Epidermal melanocyte (primary cell): ENCODE data around the gene MAP3K15.
A peak's percentile ranks its signal among the peaks of the same experiment; 100 is the strongest.

Experiments used
- DNase-seq: peaks from one replicate; pipeline ENCODE4 v3.0.0; 2011; ENCODE audit warnings: low spot score; ENCODE audit not compliant: insufficient read length

Gene MAP3K15

DNA sequence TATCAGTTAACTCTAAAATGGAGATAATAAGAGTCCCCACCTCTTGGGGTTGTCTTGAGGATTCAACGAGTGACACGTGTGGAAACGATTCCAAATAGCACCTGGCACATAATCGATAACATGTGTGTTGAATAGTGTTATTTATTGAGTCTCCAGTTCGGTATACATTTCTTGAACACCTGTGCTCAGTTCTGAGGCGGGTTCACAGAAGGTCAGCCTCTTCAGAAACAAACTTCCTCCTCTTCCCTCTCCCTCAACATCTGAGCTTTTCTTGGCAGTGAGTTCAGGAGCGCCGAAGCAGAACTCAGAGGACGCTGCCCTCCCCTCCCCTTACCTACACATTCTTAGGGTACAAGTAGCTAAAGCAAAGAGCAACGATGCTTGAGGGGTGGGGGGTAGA is 170.6 kb downstream of the MAP3K15 start:
- no peak for DNase-seq

DNA sequence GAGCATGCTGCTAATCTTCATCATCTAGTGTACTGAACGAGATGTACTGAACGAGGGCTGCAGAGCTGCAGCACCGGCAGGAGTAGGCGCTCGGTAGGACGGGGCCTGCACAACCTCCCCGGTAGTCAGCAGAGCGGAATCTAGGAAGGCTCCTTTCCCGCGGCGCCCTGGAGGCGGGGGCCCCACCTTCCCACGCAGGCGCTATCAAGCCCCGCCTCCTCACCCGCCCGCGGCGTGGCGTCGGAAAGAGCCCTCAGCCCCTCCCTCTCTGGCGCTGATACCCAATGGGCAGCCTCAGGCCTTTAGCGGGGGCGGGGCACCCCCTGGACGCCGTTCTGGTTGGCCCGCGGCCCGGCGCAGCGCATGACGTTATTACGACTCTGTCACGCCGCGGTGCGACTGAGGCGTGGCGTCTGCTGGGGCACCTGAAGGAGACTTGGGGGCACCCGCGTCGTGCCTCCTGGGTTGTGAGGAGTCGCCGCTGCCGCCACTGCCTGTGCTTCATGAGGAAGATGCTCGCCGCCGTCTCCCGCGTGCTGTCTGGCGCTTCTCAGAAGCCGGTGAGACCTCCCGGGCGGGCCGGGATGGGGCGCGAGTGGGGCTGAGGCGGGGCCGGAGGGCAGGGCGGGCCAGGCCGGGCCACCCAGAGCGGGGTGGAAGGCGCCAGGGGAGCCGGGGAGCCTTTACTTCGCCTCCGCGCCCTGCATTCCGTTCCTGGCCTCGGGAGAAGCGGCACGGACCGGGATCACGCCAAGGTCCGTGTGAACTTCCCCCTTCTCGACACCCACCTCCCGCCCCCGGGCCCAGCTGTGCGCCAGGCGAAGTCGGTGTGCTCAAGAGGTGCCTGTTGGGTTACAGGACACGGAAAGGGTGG is 171.5 kb downstream of the MAP3K15 start, which contains the start of gene PDHA1:
PDHA1 (plus strand) TSS at position 393 of the 874 bp plus-strand sequence; CDS start at position 504, 111 bp downstream.
- peak; percentile 51 for DNase-seq

DNA sequence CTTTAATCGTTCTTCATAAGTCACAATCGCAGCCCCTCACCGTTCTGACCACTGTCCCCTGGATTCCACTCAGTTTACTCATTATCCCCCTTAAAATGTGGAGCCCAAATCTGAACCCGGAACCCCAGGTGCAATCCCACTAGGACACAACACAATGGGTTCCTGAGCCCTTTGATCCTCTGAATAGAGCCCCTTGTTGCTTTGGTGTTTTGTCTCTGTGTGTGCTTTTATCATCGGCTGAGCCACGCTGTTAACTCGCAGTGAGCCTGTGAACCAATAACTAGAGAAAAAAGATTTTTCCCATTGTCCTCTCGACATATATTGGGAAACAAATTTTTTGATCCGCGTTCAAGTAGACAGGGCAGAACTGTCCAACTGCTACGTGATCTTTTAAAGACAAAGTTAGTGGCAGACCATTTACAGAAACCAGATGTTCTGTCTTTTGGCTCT is 172.2 kb downstream of the MAP3K15 start:
- DNase-seq: no peak

DNA sequence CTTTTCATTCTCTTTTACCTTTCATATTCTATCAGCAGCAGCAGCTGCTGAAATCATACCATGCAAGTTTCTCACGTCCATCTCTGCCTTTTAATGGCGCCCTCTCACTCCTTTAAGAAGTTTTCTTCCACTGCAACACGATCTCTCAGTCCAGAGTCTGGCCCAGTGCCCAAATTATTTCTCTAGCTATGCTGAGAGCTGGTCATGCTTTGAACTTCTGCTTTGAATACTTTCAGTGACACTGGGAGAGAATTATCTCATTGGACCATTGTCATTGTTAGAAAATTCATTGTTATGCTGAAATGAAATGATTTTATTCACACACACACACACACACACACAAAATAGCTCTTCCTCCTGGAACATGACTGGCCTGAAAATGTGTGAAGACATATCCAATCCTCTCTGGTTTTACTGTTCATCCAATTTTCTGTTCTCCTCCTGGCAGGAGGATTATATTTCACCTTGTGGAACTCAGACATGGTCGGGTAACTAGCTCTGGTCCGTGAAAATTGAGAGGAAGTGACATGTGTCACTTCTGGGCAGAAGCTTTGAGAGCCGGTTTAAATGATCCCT is 172.9 kb downstream of the MAP3K15 start:
- no peak for DNase-seq

DNA sequence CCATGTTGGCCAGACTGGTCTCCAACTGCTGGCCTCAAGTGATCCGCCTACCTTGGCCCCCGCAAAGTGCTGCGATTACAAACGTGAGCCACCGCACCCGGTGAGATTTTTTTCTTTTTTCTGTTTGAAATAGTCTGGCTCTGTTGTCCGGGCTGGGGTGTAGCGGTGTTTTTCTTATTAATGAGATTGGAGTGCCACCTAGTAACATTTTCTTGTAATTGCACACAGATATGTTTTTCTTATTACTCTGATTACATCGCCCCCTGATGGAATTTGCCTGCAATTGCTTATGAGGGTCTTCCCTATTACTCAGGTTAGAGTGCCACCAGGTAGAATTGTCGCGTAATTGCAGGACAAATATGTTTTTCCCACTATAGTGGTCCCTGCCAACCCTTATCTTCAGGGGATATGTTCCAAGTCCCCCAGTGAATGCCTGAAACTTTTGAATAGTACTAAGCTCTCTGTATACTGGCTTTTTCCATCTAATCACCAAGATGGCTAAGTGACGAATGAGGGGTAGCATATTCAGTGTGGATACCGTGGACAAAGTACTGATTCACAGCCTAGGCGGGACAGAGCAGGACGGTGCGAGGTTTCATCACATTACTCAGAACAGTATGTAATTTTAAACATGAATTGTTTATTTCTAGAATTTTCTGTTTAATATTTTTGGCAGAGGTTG is 180.2 kb downstream of the MAP3K15 start:
- no peak for DNase-seq

DNA sequence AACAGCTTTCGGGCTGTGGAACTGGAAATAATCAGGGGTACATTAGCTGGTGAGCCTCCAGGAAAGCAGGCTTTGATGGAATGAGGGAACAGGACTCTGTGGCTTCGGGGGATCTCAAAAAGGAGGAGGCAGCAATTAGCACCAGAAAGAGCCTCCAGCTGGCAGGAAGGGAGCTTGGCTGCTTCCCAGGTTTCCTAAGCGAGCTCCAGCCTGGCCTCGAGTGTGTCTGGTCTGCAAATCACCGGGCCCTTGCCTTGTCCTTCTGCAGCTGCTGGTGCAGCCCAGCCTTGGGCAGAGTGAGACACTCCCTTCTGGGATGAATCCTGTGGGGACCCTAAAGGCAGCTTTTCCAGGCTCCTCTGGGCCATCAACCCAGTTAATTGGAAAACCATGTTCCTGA is 182.3 kb downstream of the MAP3K15 start:
- DNase-seq: no peak

DNA sequence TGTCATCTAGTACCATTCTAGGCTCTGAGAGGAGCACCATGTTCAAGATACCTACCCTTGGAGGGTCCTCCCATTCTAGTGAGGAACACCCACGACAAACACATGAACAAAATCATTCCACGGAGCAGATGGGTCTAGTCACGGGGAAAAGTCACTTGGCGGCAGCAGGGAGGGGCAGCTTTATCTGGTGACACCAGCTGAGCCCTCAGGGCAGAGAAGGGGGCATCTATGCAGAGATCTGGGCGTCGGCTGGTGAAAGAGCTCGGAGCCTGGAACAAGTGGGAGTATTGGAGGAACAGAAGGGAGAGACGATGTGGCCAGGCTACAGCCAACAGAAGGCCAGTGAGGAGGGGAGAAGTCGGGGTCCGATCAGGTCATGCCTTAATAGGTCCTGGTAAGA is 183.5 kb downstream of the MAP3K15 start:
- no peak for DNase-seq

DNA sequence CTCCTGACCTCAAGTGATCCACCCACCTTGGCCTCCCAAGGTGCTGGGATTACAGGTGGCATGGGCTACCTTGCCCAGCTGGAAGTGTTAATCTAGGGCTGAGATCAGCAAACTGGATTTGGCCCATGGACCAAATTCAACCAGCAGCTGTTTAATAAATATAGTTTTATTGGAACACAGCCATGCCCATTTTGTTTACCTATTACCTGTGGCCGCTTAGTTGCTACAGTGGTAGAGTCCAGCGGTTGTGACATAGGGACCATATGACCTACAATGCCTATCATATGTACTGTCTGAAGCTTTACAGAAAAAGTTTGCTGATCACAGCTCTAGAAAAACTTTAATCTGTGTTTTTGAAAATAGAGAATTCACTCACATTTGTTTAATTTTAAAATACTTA is 188.7 kb downstream of the MAP3K15 start:
- no peak for DNase-seq
